HCT116 (cell line): ENCODE data around the gene RAD54L2. TPM values are rescaled to one million over a fixed set of nuclear protein-coding genes. Genes with fewer than 3 reads are reported as not detected.

Experiments used
- ATAC-seq: fragments of 200-7000 bp; cut with Tn5 transposase; 2 replicates; pipeline ENCODE4 v1.9.1; 2020; ENCODE audit warnings: mild to moderate bottlenecking, moderate library complexity
- BruUV-seq: library from RNA; stranded (reverse); fragments of 400-500 nt; replicated peaks from 2 replicates; lab custom pipeline; 2021; lab: Mats Ljungman, UMichigan
- CTCF ChIA-PET: fragments of 300-600 bp; sonication (Branson Sonifier 250); formaldehyde crosslinking; loops from one replicate; lab custom pipeline; 2021; ENCODE audit warnings: antibody characterized with exemption; lab: Charles Lee
- POLR2A ChIA-PET: fragments of 300-600, 350-600 bp; sonication (Branson Sonifier 250); formaldehyde crosslinking; loops from one replicate; lab custom pipeline; 2021; ENCODE audit warnings: antibody characterized with exemption; lab: Charles Lee
- RAD21 ChIA-PET, 2 experiments: fragments of 300-600 bp; sonication (Branson Sonifier 250); formaldehyde crosslinking; loops; one replicate each; lab custom pipeline; 2023; ENCODE audit warnings: low total read pairs in 2 of 2; ENCODE audit not compliant: uncharacterized antibody in 2 of 2, unreplicated experiment in 2 of 2, low non-redundant PET in 1 of 2; lab: Charles Lee
- DNase-seq: peaks from one replicate; pipeline ENCODE4 v3.0.0-alpha.2; 2010; ENCODE audit warnings: low read depth, low spot score
- H2AFZ ChIP-seq: fragments of 200-600 bp; shearing (Covaris generic), sonication (generic); 2 replicates; pipeline ENCODE4 v1.6.1; 2017; ENCODE audit warnings: low read depth, mixed run types, mixed read lengths, antibody characterized with exemption, low read length; ENCODE audit not compliant: poor library complexity, severe bottlenecking
- H3K27ac ChIP-seq: 2 replicates; pipeline ENCODE4 v1.5.1; 2012; ENCODE audit warnings: low read depth, low read length
- H3K27me3 ChIP-seq: fragments of 200-600 bp; sonication (generic); 2 replicates; pipeline ENCODE4 v1.6.1; 2016; ENCODE audit warnings: mixed run types, low read length, mixed read lengths; ENCODE audit not compliant: insufficient read depth
- H3K36me3 ChIP-seq, 2 experiments: fragments of 200-500 bp in 1 of 2; fragments of 200-600 bp in 1 of 2; sonication (Bioruptor generic) in 1 of 2; sonication (generic) in 1 of 2; 2 replicates each; pipeline versions ENCODE4 v1.5.1 to v1.6.1; 2014 to 2016; ENCODE audit warnings: low read length in 2 of 2, inconsistent platforms in 1 of 2, mixed read lengths in 1 of 2, mixed run types in 1 of 2; ENCODE audit not compliant: insufficient read depth in 2 of 2, control insufficient read depth in 1 of 2
- H3K4me1 ChIP-seq, 2 experiments: fragments of 200-600 bp in 1 of 2; sonication (generic) in 1 of 2; 2 replicates each; pipeline versions ENCODE4 v1.5.1 to v1.6.1; 2012 to 2017; ENCODE audit warnings: low read length in 2 of 2, inconsistent platforms in 1 of 2, mild to moderate bottlenecking in 1 of 2, mixed read lengths in 1 of 2, mixed run types in 1 of 2, moderate library complexity in 1 of 2; ENCODE audit not compliant: insufficient read depth in 2 of 2, control insufficient read depth in 1 of 2
- H3K4me2 ChIP-seq: fragments of 200-600 bp; sonication (generic); 2 replicates; pipeline ENCODE4 v1.6.1; 2017; ENCODE audit warnings: mixed run types, low read length, mixed read lengths
- H3K4me3 ChIP-seq, 2 experiments: fragments of 200-600 bp in 1 of 2; sonication (generic) in 1 of 2; replicated peaks in 1 of 2; 2 replicates each; pipeline ENCODE4 v1.5.1; 2011 to 2016; ENCODE audit warnings: low read length in 2 of 2, control low read depth in 1 of 2, low read depth in 1 of 2, mild to moderate bottlenecking in 1 of 2, mixed read lengths in 1 of 2, mixed run types in 1 of 2
- H3K79me2 ChIP-seq: fragments of 200-600 bp; sonication (generic); 2 replicates; pipeline ENCODE4 v1.6.1; 2017; ENCODE audit warnings: mild to moderate bottlenecking, mixed run types, low read length, moderate library complexity, mixed read lengths; ENCODE audit not compliant: insufficient read depth
- H3K9ac ChIP-seq: fragments of 200-600 bp; sonication (generic); 2 replicates; pipeline ENCODE4 v1.6.1; 2016; ENCODE audit warnings: low read length, mixed read lengths
- H3K9me2 ChIP-seq: fragments of 200-600 bp; sonication (generic), shearing (Covaris generic); 2 replicates; pipeline ENCODE4 v1.6.1; 2017; ENCODE audit warnings: mixed run types, mild to moderate bottlenecking, moderate library complexity; ENCODE audit not compliant: insufficient read depth
- H3K9me3 ChIP-seq, 2 experiments: fragments of 200-500 bp in 1 of 2; fragments of 200-600 bp in 1 of 2; sonication (Bioruptor generic) in 1 of 2; sonication (generic) in 1 of 2; 2 replicates each; pipeline ENCODE4 v1.6.1; 2014 to 2017; ENCODE audit warnings: low read length in 2 of 2, mixed read lengths in 2 of 2, inconsistent platforms in 1 of 2, low read depth in 1 of 2, mild to moderate bottlenecking in 1 of 2, mixed run types in 1 of 2, moderate library complexity in 1 of 2; ENCODE audit not compliant: control insufficient read depth in 1 of 2, insufficient read depth in 1 of 2
- H4K20me1 ChIP-seq: fragments of 200-600 bp; sonication (generic), shearing (Covaris generic); 2 replicates; pipeline ENCODE4 v1.6.1; 2017; ENCODE audit warnings: mixed run types, mild to moderate bottlenecking, moderate library complexity; ENCODE audit not compliant: insufficient read depth
- ATF3 ChIP-seq: IDR thresholded peaks from 2 replicates; pipeline ENCODE4 v1.6.1; 2012
- EZH2 ChIP-seq: fragments of 200-600 bp; sonication (generic); IDR thresholded peaks from 2 replicates; pipeline ENCODE4 v1.6.1; 2017; ENCODE audit warnings: antibody characterized with exemption, mixed run types
- EZH2phosphoT487 ChIP-seq: fragments of 200-600 bp; IDR thresholded peaks from 2 replicates; pipeline ENCODE4 v1.6.1; 2018; ENCODE audit warnings: antibody characterized with exemption, borderline replicate concordance
- FOSL1 ChIP-seq: IDR thresholded peaks from 2 replicates; pipeline ENCODE4 v1.6.1; 2012; ENCODE audit warnings: low read depth
- JUND ChIP-seq: IDR thresholded peaks from 2 replicates; pipeline ENCODE4 v1.6.1; 2012
- RAD21 ChIP-seq: IDR thresholded peaks from 2 replicates; pipeline ENCODE4 v1.6.1; 2012; ENCODE audit warnings: low read depth, mild to moderate bottlenecking
- REST ChIP-seq: IDR thresholded peaks from 2 replicates; pipeline ENCODE4 v1.6.1; 2012; ENCODE audit warnings: low read depth
- ZFX ChIP-seq: fragments of 450-650 bp; IDR thresholded peaks from 2 replicates; pipeline ENCODE4 v1.6.1; 2017
- intact Hi-C: fragments of 100-400 bp; cut with micrococcal nuclease; formaldehyde crosslinking; loops from 2 replicates; pipeline ENCODE4 v1.10.0; 2022
- total RNA-seq: library from RNA; stranded (reverse); gene quantifications from one replicate; pipeline ENCODE4 v1.2.1, GENCODE V29; 2021; ENCODE audit not compliant: unreplicated experiment

Gene RAD54L2
- total RNA-seq, 1 experiment from 2014 or later = 20.2 TPM

- DNase-seq = no peak
- Histone ChIP-seq H4K20me1 (no peaks in the 10 kb centered on the region), H3K27me3 (no peaks in the 10 kb centered on the region), H3K9ac (no peak overlapping the region), H3K36me3 (no peaks in the 10 kb centered on the region; a peak in 1 of 4 replicates), H3K9me2 (no peaks in the 10 kb centered on the region), H3K4me1 (no peaks in the 10 kb centered on the region), H3K9me3 (no peaks in the 10 kb centered on the region)
- ChIA-PET CTCF (no interaction called here), RAD21 (no interaction called here)
- no TSS peak for BruUV-seq
- intact Hi-C loops = no loop called here
- TF ChIP-seq EZH2phosphoT487 = no peak
- TF ChIP-seq ATF3 = no peak
- TF ChIP-seq FOSL1 = no peak
- no peak for TF ChIP-seq ZFX
- TF ChIP-seq REST = no peak
- no peak for TF ChIP-seq EZH2
- TF ChIP-seq JUND = no peak
- TF ChIP-seq RAD21 = no peak
- TF ChIP-seq, all 23 proteins: peak for 0
- no peak overlapping the region for H3K4me3 ChIP-seq
- H3K79me2 ChIP-seq = peaks cover 26% of the 10 kb centered on the region
- H2AFZ ChIP-seq = no peak overlapping the region
- no peak overlapping the region for H3K4me2 ChIP-seq
- ATAC-seq = no peak
- no peak overlapping the region for H3K27ac ChIP-seq
- POLR2A ChIA-PET = interaction anchor here (0.5 kb wide), 1 partner anchor 32 kb away, joined by 3 read pairs; no protein-coding TSS in a partner anchor
Measured at GRCh38 chr3:51559411-51559888, 20.9 kb downstream of the RAD54L2 start.
